B cell (primary cell): ENCODE results near the gene RNF40. TPM values are rescaled to one million over a fixed set of nuclear protein-coding genes. Genes with fewer than 3 reads are reported as not detected.
A peak's percentile ranks its signal among the peaks of the same experiment; 100 is the strongest.

Source experiments
- ATAC-seq: fragments of 200-7000 bp; cut with Tn5 transposase; one replicate; pipeline ENCODE4 v1.10.0; 2021; ENCODE audit warnings: low read depth, mild to moderate bottlenecking, moderate number of reproducible peaks, moderate library complexity
- CTCF ChIA-PET: fragments of 350-600 bp; sonication (Branson Sonifier 250); formaldehyde crosslinking; loops from one replicate; lab custom pipeline; 2021; ENCODE audit warnings: antibody characterized with exemption, inconsistent platforms; lab: Charles Lee
- POLR2A ChIA-PET: fragments of 350-600 bp; sonication (Branson Sonifier 250); formaldehyde crosslinking; loops from one replicate; lab custom pipeline; 2021; ENCODE audit warnings: antibody characterized with exemption; lab: Charles Lee
- DNase-seq: peaks from one replicate; pipeline ENCODE4 v3.0.0; 2013
- H2AFZ ChIP-seq: 2 replicates; pipeline ENCODE4 v1.6.1; 2012; ENCODE audit warnings: mild to moderate bottlenecking, low read depth, low read length; ENCODE audit not compliant: insufficient read depth, poor library complexity, severe bottlenecking
- H3K27ac ChIP-seq, 2 donors: 1 replicate in 1 of 2; 2 replicates in 1 of 2; pipeline ENCODE4 v1.5.1; 2012 to 2013; ENCODE audit warnings: low read length in 2 of 2, mild to moderate bottlenecking in 2 of 2, moderate library complexity in 1 of 2
- H3K27me3 ChIP-seq, 4 experiments: fragments of 200-600 bp in 1 of 4; sonication (generic) in 1 of 4; replicated peaks in 1 of 4; 1 replicate in 2 of 4; 2 replicates in 2 of 4; pipeline versions ENCODE4 v1.6.1 to v1.7.0; 2013 to 2016; ENCODE audit warnings: low read length in 3 of 4, mild to moderate bottlenecking in 2 of 4, mixed read lengths in 1 of 4, moderate library complexity in 1 of 4; ENCODE audit not compliant: insufficient read depth in 4 of 4, control insufficient read depth in 3 of 4; ENCODE audit errors: control extremely low read depth in 1 of 4
- H3K36me3 ChIP-seq, 2 experiments: replicated peaks in 1 of 2; 1 replicate in 1 of 2; 2 replicates in 1 of 2; pipeline versions ENCODE4 v1.6.1 to v1.7.1; 2013; ENCODE audit warnings: low read length in 1 of 2; ENCODE audit not compliant: insufficient read depth in 2 of 2, control insufficient read depth in 1 of 2; ENCODE audit errors: control extremely low read depth in 1 of 2, extremely low read depth in 1 of 2
- H3K4me1 ChIP-seq, 2 donors: fragments of 200-600 bp in 1 of 2; sonication (generic) in 1 of 2; 1 replicate in 1 of 2; 2 replicates in 1 of 2; pipeline versions ENCODE4 v1.5.1 to v1.6.1; 2013 to 2017; ENCODE audit warnings: low read length in 2 of 2; ENCODE audit not compliant: control insufficient read depth in 2 of 2, insufficient read depth in 2 of 2
- H3K4me2 ChIP-seq: replicated peaks from 2 replicates; pipeline ENCODE3; 2012; ENCODE audit warnings: mild to moderate bottlenecking, low read depth, low read length; ENCODE audit not compliant: poor library complexity, severe bottlenecking
- H3K4me3 ChIP-seq, 5 experiments: fragments of 200-600 bp in 1 of 5; sonication (generic) in 1 of 5; 1 replicate in 3 of 5; 2 replicates in 2 of 5; pipeline versions ENCODE4 v1.5.1 to v1.7.0; 2011 to 2016; ENCODE audit warnings: low read length in 4 of 5, mild to moderate bottlenecking in 4 of 5, low read depth in 2 of 5, control low read depth in 1 of 5, moderate library complexity in 1 of 5; ENCODE audit not compliant: insufficient read depth in 1 of 5; ENCODE audit errors: control extremely low read depth in 1 of 5, extremely low read depth in 1 of 5
- H3K79me2 ChIP-seq: fragments of 200-600 bp; sonication (generic); one replicate; pipeline ENCODE4 v1.6.0; 2016; ENCODE audit warnings: low read length; ENCODE audit not compliant: control insufficient read depth, insufficient read depth
- H3K9ac ChIP-seq: fragments of 200-600 bp; sonication (generic); 2 replicates; pipeline ENCODE4 v1.6.1; 2017; ENCODE audit warnings: mild to moderate bottlenecking, low read length, moderate library complexity
- H3K9me3 ChIP-seq, 3 donors: one replicate each; pipeline versions ENCODE4 v1.6.1 to v1.7.1; 2013; ENCODE audit warnings: low read length in 2 of 3; ENCODE audit not compliant: control insufficient read depth in 2 of 3, insufficient read depth in 1 of 3; ENCODE audit errors: control extremely low read depth in 1 of 3
- H4K20me1 ChIP-seq: 2 replicates; pipeline ENCODE4 v1.6.0; 2012; ENCODE audit warnings: mild to moderate bottlenecking, low read length; ENCODE audit not compliant: insufficient read depth, control insufficient read depth, poor library complexity, severe bottlenecking
- H3K27ac Mint-ChIP-seq: one replicate; pipeline ENCODE4 v1.8.0; 2021; ENCODE audit warnings: mixed read lengths
- H3K27me3 Mint-ChIP-seq: one replicate; pipeline ENCODE4 v1.8.0; 2021; ENCODE audit warnings: mixed read lengths
- H3K4me1 Mint-ChIP-seq: one replicate; pipeline ENCODE4 v1.8.0; 2021; ENCODE audit warnings: mixed read lengths
- H3K4me3 Mint-ChIP-seq: one replicate; pipeline ENCODE4 v1.8.0; 2021; ENCODE audit warnings: mixed read lengths
- H3K9me3 Mint-ChIP-seq: one replicate; pipeline ENCODE4 v1.8.0; 2022; ENCODE audit warnings: mixed read lengths; ENCODE audit not compliant: insufficient read depth
- CTCF ChIP-seq: fragments of 200-600 bp; IDR thresholded peaks from one replicate; pipeline ENCODE4 v1.8.0; 2022; ENCODE audit warnings: antibody characterized with exemption, mild to moderate bottlenecking
- EZH2 ChIP-seq: IDR thresholded peaks from 2 replicates; pipeline ENCODE4 v1.6.1; 2012; ENCODE audit warnings: borderline replicate concordance, low read depth, mild to moderate bottlenecking, moderate library complexity, low read length; ENCODE audit not compliant: insufficient read depth, poor library complexity, severe bottlenecking
- WGBS: methylation state at CpG from one replicate; pipeline ENCODE4 v1.1.5; 2013; ENCODE audit warnings: missing lambda C conversion rate; ENCODE audit not compliant: insufficient coverage; 5-methylcytosine and 5-hydroxymethylcytosine counted together
- intact Hi-C: fragments of 100-400 bp; cut with micrococcal nuclease; formaldehyde crosslinking; loops from one replicate; pipeline ENCODE4 v1.10.0; 2022
- polyA plus RNA-seq: library from polyadenylated mRNA; depleted of rRNA; stranded (reverse); fragments of >200 nt; gene quantifications from 2 replicates; pipeline ENCODE4 v1.2.3, GENCODE V29; 2012
- total RNA-seq, 2 donors: library from RNA; stranded (reverse); fragments of 120-200 nt in 1 of 2; gene quantifications; 1 replicate in 1 of 2; 2 replicates in 1 of 2; pipeline versions ENCODE4 v1.2.3 to v1.2.4, GENCODE V29; 2013 to 2022

The RNF40 gene
- total and polyA plus RNA-seq, 2 donors (not counting 1 experiment from before 2014, with no cell fraction given) = 41.8 to 121 TPM

- CTCF ChIA-PET = interaction anchor here (1.0 kb wide), 1 partner anchor 17 kb away, joined by 9 read pairs; no protein-coding TSS in a partner anchor
- intact Hi-C loops = loop anchor here (1.0 kb wide), 1 partner anchor 18 kb away; no protein-coding TSS in a partner anchor
- Mint-ChIP-seq H3K4me3 (peak overlapping the region; percentile 87), H3K27ac (peak overlapping the region; percentile 32), H3K9me3 (no peaks in the 10 kb centered on the region), H3K27me3 (peaks cover 10% of the 10 kb centered on the region), H3K4me1 (peaks cover 17% of the 10 kb centered on the region)
- Histone ChIP-seq H3K9me3 (no peaks in the 10 kb centered on the region), H2AFZ (peak overlapping the region; percentile 79), H3K4me2 (peak overlapping the region; percentile 96), H3K27ac (no peak overlapping the region), H3K79me2 (no peaks in the 10 kb centered on the region), H3K36me3 (no peaks in the 10 kb centered on the region), H3K27me3 (peaks cover 0 to 17% (median 4%) of the 10 kb centered on the region in 4 experiments), H3K4me1 (peaks cover 16 to 20% of the 10 kb centered on the region in 2 donors), H3K4me3 (peak overlapping the region; percentile 54 to 84 (median 80)), H4K20me1 (no peaks in the 10 kb centered on the region), H3K9ac (peak overlapping the region; percentile 76)
- TF ChIP-seq CTCF (no peak), EZH2 (no peak)
- 71% methylated on average over 7 of the region's 11 CpGs for WGBS
- POLR2A ChIA-PET = interaction anchor here (1.6 kb wide), 1 partner anchor 18 kb away, joined by 15 read pairs; no protein-coding TSS in a partner anchor
- DNase-seq (no peak), ATAC-seq (no peak)
Measured at GRCh38 chr16:30787613-30788378, 25.7 kb downstream of the RNF40 start.

- DNase-seq (no peak), ATAC-seq (no peak)
- CTCF ChIA-PET = no interaction called here
- Histone ChIP-seq H3K27ac (no peak overlapping the region), H2AFZ (no peak overlapping the region), H3K4me2 (no peak overlapping the region), H4K20me1 (no peaks in the 10 kb centered on the region), H3K4me3 (no peak overlapping the region), H3K36me3 (no peaks in the 10 kb centered on the region), H3K79me2 (no peaks in the 10 kb centered on the region), H3K9ac (no peak overlapping the region), H3K4me1 (no peaks in the 10 kb centered on the region), H3K27me3 (no peaks in the 10 kb centered on the region), H3K9me3 (no peaks in the 10 kb centered on the region)
- TF ChIP-seq EZH2 (no peak), CTCF (no peak)
- POLR2A ChIA-PET = interaction anchor here (0.6 kb wide), 2 partner anchors 86 to 147 kb away, joined by 3 to 7 read pairs; no protein-coding TSS in a partner anchor
- H3K4me1 Mint-ChIP-seq = no peaks in the 10 kb centered on the region
- intact Hi-C loops = no loop called here
- no peak overlapping the region for H3K4me3 Mint-ChIP-seq
- WGBS = 91% methylated on average over 4 of the region's 7 CpGs
- H3K27me3 Mint-ChIP-seq = no peaks in the 10 kb centered on the region
- no peaks in the 10 kb centered on the region for H3K9me3 Mint-ChIP-seq
- H3K27ac Mint-ChIP-seq = no peak overlapping the region
Measured at GRCh38 chr16:30793508-30794069, 31.5 kb downstream of the RNF40 start.
